Nephron (organoid): ENCODE results near the gene ENGASE.

Experiments
- H3K27ac Mint-ChIP-seq, 3 experiments: 2 replicates each; pipeline ENCODE4 v1.8.0; 2020; ENCODE audit warnings: mixed read lengths in 3 of 3, mild to moderate bottlenecking in 2 of 3, moderate library complexity in 1 of 3
- H3K27me3 Mint-ChIP-seq: 2 replicates; pipeline ENCODE4 v1.8.0; 2021; ENCODE audit warnings: low read depth, mild to moderate bottlenecking, moderate library complexity, mixed read lengths
- H3K36me3 Mint-ChIP-seq: 2 replicates; pipeline ENCODE4 v1.8.0; 2020; ENCODE audit warnings: low read depth, mixed read lengths
- H3K4me1 Mint-ChIP-seq: 2 replicates; pipeline ENCODE4 v1.8.0; 2020; ENCODE audit warnings: mixed read lengths
- H3K4me3 Mint-ChIP-seq, 3 experiments: 2 replicates each; pipeline ENCODE4 v1.8.0; 2020; ENCODE audit warnings: mild to moderate bottlenecking in 3 of 3, mixed read lengths in 3 of 3, moderate library complexity in 2 of 3
- H3K9me3 Mint-ChIP-seq: 2 replicates; pipeline ENCODE4 v1.8.0; 2020; ENCODE audit warnings: mixed read lengths
- TF ChIP-seq, protein P1 (sequence below), 3 experiments: fragments of 200-600 bp; sonication (generic); IDR thresholded peaks; one replicate each; pipeline ENCODE4 v1.5.0; 2021; ENCODE audit warnings: antibody characterized with exemption in 3 of 3; ENCODE audit not compliant: unreplicated experiment in 3 of 3

The ENGASE gene

DNA sequence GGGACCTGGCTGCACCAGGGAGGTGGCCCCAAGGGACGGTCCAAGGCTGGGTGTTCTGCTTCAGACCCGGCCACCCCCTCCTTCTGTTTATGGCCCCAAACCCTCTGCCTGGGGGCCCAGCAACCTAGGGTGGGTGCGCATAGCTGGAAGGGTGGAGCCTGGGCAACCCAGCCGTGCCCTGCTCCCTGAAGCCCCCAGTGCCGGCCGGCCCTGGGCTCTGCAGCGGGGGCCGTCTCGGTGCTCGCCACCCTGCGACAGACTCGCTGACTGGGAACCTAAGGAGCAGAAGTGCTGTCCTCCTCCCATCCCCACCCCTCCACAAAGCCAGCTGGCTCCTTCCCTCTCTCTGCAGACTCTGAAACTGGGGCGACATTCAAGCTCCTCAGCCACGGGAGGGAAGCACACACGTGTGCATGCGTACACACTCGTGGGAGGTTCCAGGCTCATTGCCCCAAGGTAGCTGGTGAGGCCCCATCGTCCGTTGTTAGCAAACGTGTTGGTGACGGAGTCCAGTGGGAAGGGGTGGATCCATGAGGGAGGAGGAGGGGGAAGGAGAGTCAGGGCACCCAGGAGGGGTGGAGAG, 43.4 kb downstream of the ENGASE start:
- H3K27ac Mint-ChIP-seq, result no peak overlapping the region
- no peaks in the 10 kb centered on the region for H3K9me3 Mint-ChIP-seq
- TF ChIP-seq, protein P1, sequence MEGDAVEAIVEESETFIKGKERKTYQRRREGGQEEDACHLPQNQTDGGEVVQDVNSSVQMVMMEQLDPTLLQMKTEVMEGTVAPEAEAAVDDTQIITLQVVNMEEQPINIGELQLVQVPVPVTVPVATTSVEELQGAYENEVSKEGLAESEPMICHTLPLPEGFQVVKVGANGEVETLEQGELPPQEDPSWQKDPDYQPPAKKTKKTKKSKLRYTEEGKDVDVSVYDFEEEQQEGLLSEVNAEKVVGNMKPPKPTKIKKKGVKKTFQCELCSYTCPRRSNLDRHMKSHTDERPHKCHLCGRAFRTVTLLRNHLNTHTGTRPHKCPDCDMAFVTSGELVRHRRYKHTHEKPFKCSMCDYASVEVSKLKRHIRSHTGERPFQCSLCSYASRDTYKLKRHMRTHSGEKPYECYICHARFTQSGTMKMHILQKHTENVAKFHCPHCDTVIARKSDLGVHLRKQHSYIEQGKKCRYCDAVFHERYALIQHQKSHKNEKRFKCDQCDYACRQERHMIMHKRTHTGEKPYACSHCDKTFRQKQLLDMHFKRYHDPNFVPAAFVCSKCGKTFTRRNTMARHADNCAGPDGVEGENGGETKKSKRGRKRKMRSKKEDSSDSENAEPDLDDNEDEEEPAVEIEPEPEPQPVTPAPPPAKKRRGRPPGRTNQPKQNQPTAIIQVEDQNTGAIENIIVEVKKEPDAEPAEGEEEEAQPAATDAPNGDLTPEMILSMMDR (IDR thresholded peaks at IDR 0.05; ENCODE audit: unreplicated experiment in 3 of 3), result no peak
- no peak overlapping the region for H3K4me3 Mint-ChIP-seq
- H3K27me3 Mint-ChIP-seq, result peaks cover 13% of the 10 kb centered on the region
- no peaks in the 10 kb centered on the region for H3K36me3 Mint-ChIP-seq
- H3K4me1 Mint-ChIP-seq, result peaks cover 14% of the 10 kb centered on the region

- no peaks in the 10 kb centered on the region for H3K36me3 Mint-ChIP-seq
- H3K27ac Mint-ChIP-seq, result no peak overlapping the region
- H3K4me3 Mint-ChIP-seq, result no peak overlapping the region
- H3K9me3 Mint-ChIP-seq, result no peaks in the 10 kb centered on the region
- H3K4me1 Mint-ChIP-seq, result peaks cover 10% of the 10 kb centered on the region
- H3K27me3 Mint-ChIP-seq, result peaks cover 19% of the 10 kb centered on the region
- TF ChIP-seq, protein P1 (IDR thresholded peaks at IDR 0.05; ENCODE audit: unreplicated experiment in 3 of 3), result no peak
These were observed 44.3 kb downstream of the ENGASE start for GRCh38 chr17:79118924-79119323.

- no peaks in the 10 kb centered on the region for H3K36me3 Mint-ChIP-seq
- H3K27me3 Mint-ChIP-seq, result peaks cover 19% of the 10 kb centered on the region
- no peaks in the 10 kb centered on the region for H3K9me3 Mint-ChIP-seq
- H3K27ac Mint-ChIP-seq, result no peak overlapping the region
- TF ChIP-seq, protein P1 (IDR thresholded peaks at IDR 0.05; ENCODE audit: unreplicated experiment in 3 of 3), result no peak
- H3K4me1 Mint-ChIP-seq, result no peaks in the 10 kb centered on the region
- H3K4me3 Mint-ChIP-seq, result no peak overlapping the region
These were observed 45.6 kb downstream of the ENGASE start for GRCh38 chr17:79120259-79120658.

GRCh38 chr17:79123988-79124387, 49.4 kb downstream of the ENGASE start:
- TF ChIP-seq, protein P1 (IDR thresholded peaks at IDR 0.05; ENCODE audit: unreplicated experiment in 3 of 3), result no peak
- Mint-ChIP-seq H3K4me3 (no peak overlapping the region), H3K27ac (no peak overlapping the region), H3K9me3 (no peaks in the 10 kb centered on the region), H3K27me3 (peaks cover 31% of the 10 kb centered on the region), H3K36me3 (no peaks in the 10 kb centered on the region), H3K4me1 (no peaks in the 10 kb centered on the region)

- TF ChIP-seq, protein P1 (IDR thresholded peaks at IDR 0.05; ENCODE audit: unreplicated experiment in 3 of 3), result no peak
- Mint-ChIP-seq H3K9me3 (no peaks in the 10 kb centered on the region), H3K27me3 (peaks cover 25% of the 10 kb centered on the region), H3K36me3 (no peaks in the 10 kb centered on the region), H3K4me3 (no peak overlapping the region), H3K27ac (no peak overlapping the region), H3K4me1 (no peaks in the 10 kb centered on the region)
These were observed 50.0 kb downstream of the ENGASE start for GRCh38 chr17:79124513-79125209.

GRCh38 chr17:79125503-79125902, 50.9 kb downstream of the ENGASE start:
- peaks cover 24% of the 10 kb centered on the region for H3K27me3 Mint-ChIP-seq
- no peak overlapping the region for H3K4me3 Mint-ChIP-seq
- H3K4me1 Mint-ChIP-seq, result no peaks in the 10 kb centered on the region
- H3K36me3 Mint-ChIP-seq, result no peaks in the 10 kb centered on the region
- H3K27ac Mint-ChIP-seq, result no peak overlapping the region
- no peaks in the 10 kb centered on the region for H3K9me3 Mint-ChIP-seq
- TF ChIP-seq, protein P1 (IDR thresholded peaks at IDR 0.05; ENCODE audit: unreplicated experiment in 3 of 3), result no peak
